Gastrocnemius medialis (tissue), 4 donors: ENCODE results near the gene GSG1L. TPM values are rescaled to one million over a fixed set of nuclear protein-coding genes. Genes with fewer than 3 reads are reported as not detected.

ENCODE experiments used
- ATAC-seq, 2 donors: fragments of 150-250 bp; one replicate each; pipeline ENCODE4 v1.9.1; 2016
- DNase-seq, 2 donors: peaks; one replicate each; pipeline ENCODE4 v3.0.0-alpha.2; 2019
- H3K27ac ChIP-seq, 4 donors: fragments of 200-600 bp; sonication (generic); 1 replicate in 1 of 4; 2 replicates in 3 of 4; pipeline ENCODE4 v1.5.1; 2016 to 2018; ENCODE audit warnings: mild to moderate bottlenecking in 2 of 4, moderate library complexity in 1 of 4
- H3K27me3 ChIP-seq, 3 donors: fragments of 200-600 bp; sonication (generic) in 2 of 3; 1 replicate in 1 of 3; 2 replicates in 2 of 3; pipeline versions ENCODE4 v1.5.1 to v1.6.0; 2016 to 2019; ENCODE audit warnings: mild to moderate bottlenecking in 1 of 3, moderate library complexity in 1 of 3
- H3K36me3 ChIP-seq, 2 donors: fragments of 200-600 bp; sonication (generic) in 1 of 2; one replicate each; pipeline ENCODE4 v1.5.1; 2017 to 2018
- H3K4me1 ChIP-seq, 2 donors: fragments of 200-600 bp; sonication (generic) in 1 of 2; one replicate each; pipeline ENCODE4 v1.5.1; 2016 to 2017; ENCODE audit warnings: mild to moderate bottlenecking in 2 of 2
- H3K4me3 ChIP-seq, 4 donors: fragments of 200-600 bp; sonication (generic) in 3 of 4; 1 replicate in 1 of 4; 2 replicates in 3 of 4; pipeline ENCODE4 v1.5.1; 2016 to 2019; ENCODE audit warnings: mild to moderate bottlenecking in 2 of 4
- H3K9me3 ChIP-seq, 3 donors: fragments of 200-600 bp; sonication (generic) in 2 of 3; 1 replicate in 1 of 3; 2 replicates in 2 of 3; pipeline ENCODE4 v1.5.1; 2016 to 2019
- POLR2A ChIP-seq, 2 donors: fragments of 450-650 bp; IDR thresholded peaks; one replicate each; pipeline ENCODE4 v1.6.1; 2017; ENCODE audit warnings: antibody characterized with exemption in 2 of 2, mild to moderate bottlenecking in 2 of 2, moderate library complexity in 2 of 2
- in situ Hi-C, 4 donors: fragments of 200-750 bp; cut with MboI; loops; one replicate each; pipeline versions ENCODE4 v1.15.0 to v1.8.0; 2017; ENCODE audit warnings: low sequenced_read_pairs in 4 of 4
- intact Hi-C: fragments of 100-400 bp; cut with DNase I; formaldehyde crosslinking; loops from one replicate; pipeline ENCODE4 v1.15.1; 2023; ENCODE audit warnings: low total_unique reads
- total RNA-seq, 4 donors: library from RNA; depleted of rRNA; stranded (reverse); fragments of >200 nt; gene quantifications; one replicate each; pipeline versions ENCODE4 v1.1.0 to v1.2.3, GENCODE V29; 2016
- TF ChIP-seq, protein P1 (sequence below), 5 experiments: fragments of 450-650 bp in 3 of 5; fragments of 200-600 bp in 2 of 5; sonication (generic) in 2 of 5; IDR thresholded peaks in 4 of 5; conservative IDR thresholded peaks in 1 of 5; 1 replicate in 4 of 5; 2 replicates in 1 of 5; pipeline ENCODE4 v1.5.1; 2016 to 2019; ENCODE audit warnings: antibody characterized with exemption in 5 of 5, mild to moderate bottlenecking in 3 of 5, moderate library complexity in 3 of 5

The GSG1L gene
- total RNA-seq, 4 donors from 2014 or later, result not detected

DNA sequence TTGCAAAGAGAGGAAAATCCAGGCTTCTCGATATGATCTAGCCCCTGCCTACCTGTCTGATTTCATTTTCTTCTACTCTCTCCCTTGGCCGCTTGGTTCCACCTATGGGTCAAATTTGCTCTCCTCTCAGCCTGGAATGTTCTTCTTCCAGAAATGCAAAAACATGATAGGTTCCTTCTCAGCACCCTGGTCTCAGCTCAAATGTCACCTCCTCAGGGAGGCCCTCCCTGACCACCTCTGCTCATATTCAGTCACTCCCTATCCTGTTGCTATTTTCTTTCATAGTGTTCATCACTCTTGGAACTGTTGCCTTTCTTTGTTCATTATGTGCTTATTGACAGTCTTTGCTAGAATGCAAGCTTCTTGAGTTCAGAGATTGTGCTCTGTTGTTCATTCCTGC lies 305.0 kb downstream of the GSG1L start:
- no peaks in the 10 kb centered on the region for H3K27me3 ChIP-seq
- TF ChIP-seq POLR2A (IDR thresholded peaks at IDR 0.05), result no peak
- TF ChIP-seq, protein P1, sequence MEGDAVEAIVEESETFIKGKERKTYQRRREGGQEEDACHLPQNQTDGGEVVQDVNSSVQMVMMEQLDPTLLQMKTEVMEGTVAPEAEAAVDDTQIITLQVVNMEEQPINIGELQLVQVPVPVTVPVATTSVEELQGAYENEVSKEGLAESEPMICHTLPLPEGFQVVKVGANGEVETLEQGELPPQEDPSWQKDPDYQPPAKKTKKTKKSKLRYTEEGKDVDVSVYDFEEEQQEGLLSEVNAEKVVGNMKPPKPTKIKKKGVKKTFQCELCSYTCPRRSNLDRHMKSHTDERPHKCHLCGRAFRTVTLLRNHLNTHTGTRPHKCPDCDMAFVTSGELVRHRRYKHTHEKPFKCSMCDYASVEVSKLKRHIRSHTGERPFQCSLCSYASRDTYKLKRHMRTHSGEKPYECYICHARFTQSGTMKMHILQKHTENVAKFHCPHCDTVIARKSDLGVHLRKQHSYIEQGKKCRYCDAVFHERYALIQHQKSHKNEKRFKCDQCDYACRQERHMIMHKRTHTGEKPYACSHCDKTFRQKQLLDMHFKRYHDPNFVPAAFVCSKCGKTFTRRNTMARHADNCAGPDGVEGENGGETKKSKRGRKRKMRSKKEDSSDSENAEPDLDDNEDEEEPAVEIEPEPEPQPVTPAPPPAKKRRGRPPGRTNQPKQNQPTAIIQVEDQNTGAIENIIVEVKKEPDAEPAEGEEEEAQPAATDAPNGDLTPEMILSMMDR (IDR thresholded peaks at IDR 0.05 in 4 of 5, conservative IDR thresholded peaks at IDR 0.05 in 1 of 5), result no peak
- intact Hi-C loops, result no loop called here
- ATAC-seq (no peak), DNase-seq (no peak)
- H3K36me3 ChIP-seq, result peaks cover 0 to 6% of the 10 kb centered on the region in 2 donors
- H3K4me1 ChIP-seq, result no peaks in the 10 kb centered on the region
- no peak overlapping the region for H3K27ac ChIP-seq
- in situ Hi-C loops, result no loop called here
- H3K9me3 ChIP-seq, result no peaks in the 10 kb centered on the region
- H3K4me3 ChIP-seq, result no peak overlapping the region

DNA sequence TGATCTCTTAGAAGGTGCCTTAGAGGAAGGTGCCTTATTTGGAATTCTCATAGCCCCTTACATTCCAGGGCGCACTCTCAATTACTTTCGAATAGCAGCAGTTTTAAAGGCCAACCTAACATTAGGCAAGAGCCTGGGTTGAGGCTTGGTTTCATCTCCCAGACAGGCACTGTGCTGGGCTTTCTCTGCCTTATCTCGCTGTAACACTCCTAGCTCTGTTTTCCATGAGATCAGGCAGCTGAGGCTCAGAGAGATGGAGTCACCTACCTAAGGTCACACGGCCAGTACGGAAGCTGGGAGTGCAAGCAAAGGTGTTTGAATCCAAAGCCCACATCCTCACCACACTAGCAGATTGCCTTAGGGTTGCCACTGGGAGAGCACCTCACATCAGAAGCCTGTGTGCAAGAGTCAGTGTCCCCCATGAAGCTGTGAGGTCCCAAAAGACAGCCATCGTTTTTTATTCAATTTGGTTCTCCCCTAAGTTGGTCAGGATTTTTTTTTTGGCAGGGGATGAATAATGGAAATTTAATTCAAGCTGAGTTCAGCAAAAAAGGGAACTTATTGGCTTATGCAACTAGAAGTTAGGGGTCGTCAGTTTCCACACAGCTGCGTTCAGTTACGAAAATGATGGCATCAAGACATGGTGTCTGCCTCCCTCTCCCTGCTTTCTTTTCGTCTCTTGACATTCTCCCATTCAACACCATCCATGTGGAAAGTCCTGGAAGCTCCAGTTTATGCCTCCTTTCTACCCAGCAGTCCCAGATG lies 307.1 kb downstream of the GSG1L start:
- Histone ChIP-seq H3K27me3 (no peaks in the 10 kb centered on the region), H3K9me3 (no peaks in the 10 kb centered on the region), H3K27ac (no peak overlapping the region), H3K4me3 (no peak overlapping the region), H3K36me3 (no peaks in the 10 kb centered on the region), H3K4me1 (no peaks in the 10 kb centered on the region)
- DNase-seq (no peak), ATAC-seq (no peak)
- in situ Hi-C loops (no loop called here), intact Hi-C loops (no loop called here)
- TF ChIP-seq, protein P1 (IDR thresholded peaks at IDR 0.05 in 4 of 5, conservative IDR thresholded peaks at IDR 0.05 in 1 of 5), result no peak

DNA sequence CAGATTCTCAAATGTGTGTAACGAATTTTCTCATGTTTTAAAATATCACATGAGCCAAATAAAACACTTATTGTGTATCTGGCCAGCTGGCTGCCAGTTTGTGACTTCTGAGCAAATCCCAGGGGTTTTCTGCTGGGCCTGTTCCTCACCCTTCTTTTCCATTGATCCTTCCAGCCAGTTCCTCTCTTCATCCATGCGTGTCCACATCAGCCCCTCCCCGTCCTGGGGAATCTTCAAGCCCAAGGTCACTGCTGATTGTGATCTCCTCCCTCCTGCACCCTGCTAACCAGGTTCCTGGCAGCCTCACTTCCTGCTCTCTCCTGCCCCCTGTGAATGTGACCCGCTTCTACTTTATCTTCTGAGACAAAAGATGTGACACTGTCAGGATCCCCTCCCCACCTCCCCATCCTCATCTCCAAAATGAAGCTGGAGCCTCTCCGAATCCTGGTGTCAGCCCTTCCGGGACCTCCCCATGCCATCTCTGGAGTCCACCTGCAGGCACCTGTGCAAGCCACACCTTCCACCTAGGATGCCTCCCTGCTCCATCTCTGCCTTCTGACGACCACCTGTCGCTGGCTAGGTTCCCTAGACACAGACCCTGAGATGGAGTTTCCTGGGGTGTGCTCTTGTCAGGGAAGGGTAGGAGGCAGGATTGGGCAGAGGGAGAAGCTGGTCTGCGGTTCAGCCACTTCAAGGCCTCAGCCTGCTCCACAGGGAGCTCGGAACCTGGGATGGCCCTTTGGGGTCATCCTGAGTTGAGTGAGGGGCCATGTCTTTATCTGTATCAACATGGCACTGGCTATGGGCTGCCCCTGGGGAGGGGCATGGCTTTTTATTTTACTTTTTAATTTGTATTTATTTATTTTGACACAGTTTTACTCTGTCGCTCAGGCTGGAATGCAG lies 308.5 kb downstream of the GSG1L start:
- ATAC-seq (no peak), DNase-seq (no peak)
- no peaks in the 10 kb centered on the region for H3K9me3 ChIP-seq
- intact Hi-C loops, result no loop called here
- H3K27ac ChIP-seq, result no peak overlapping the region
- no peak overlapping the region for H3K4me3 ChIP-seq
- H3K36me3 ChIP-seq, result no peaks in the 10 kb centered on the region
- H3K4me1 ChIP-seq, result no peaks in the 10 kb centered on the region
- in situ Hi-C loops, result no loop called here
- TF ChIP-seq POLR2A (IDR thresholded peaks at IDR 0.05), result no peak
- TF ChIP-seq, protein P1 (IDR thresholded peaks at IDR 0.05 in 4 of 5, conservative IDR thresholded peaks at IDR 0.05 in 1 of 5), result no peak
- no peaks in the 10 kb centered on the region for H3K27me3 ChIP-seq

DNA sequence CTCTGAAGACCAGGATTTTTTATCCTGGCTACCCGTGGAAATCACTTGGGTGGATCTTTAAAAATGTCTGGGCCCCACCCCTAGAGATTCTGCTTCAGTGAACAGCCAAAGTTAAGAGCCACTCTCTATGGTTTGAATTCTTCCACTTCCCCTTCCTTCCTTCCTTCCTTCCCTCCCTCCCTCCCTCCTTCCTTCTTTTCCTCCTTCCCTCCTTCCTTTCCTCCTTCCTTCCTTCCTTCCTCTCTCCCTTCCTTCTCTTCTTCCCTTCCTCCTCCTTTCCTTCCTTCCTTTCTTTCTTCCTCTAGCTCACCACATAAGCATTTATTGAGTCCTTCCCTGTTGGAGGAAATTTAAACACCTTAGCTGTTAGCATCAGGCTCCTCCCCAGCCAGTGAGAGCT lies 310.0 kb downstream of the GSG1L start:
- Histone ChIP-seq H3K9me3 (no peaks in the 10 kb centered on the region), H3K36me3 (no peaks in the 10 kb centered on the region), H3K27ac (no peak overlapping the region), H3K4me1 (no peaks in the 10 kb centered on the region), H3K27me3 (no peaks in the 10 kb centered on the region), H3K4me3 (no peak overlapping the region)
- in situ Hi-C loops (no loop called here), intact Hi-C loops (no loop called here)
- ATAC-seq, result no peak
- no peak for DNase-seq
- no peak for TF ChIP-seq POLR2A (IDR thresholded peaks at IDR 0.05)
- TF ChIP-seq, protein P1 (IDR thresholded peaks at IDR 0.05 in 4 of 5, conservative IDR thresholded peaks at IDR 0.05 in 1 of 5), result no peak
